ENCODE data around the gene GREB1L.

Gene GREB1L

GRCh38 chr18:21509062-21509461, 267.0 kb downstream of the GREB1L start:
- H3K4me3 ChIP-seq (ENCODE audit: low read depth, low read length), result no peak overlapping the region
- TF ChIP-seq, protein P1, sequence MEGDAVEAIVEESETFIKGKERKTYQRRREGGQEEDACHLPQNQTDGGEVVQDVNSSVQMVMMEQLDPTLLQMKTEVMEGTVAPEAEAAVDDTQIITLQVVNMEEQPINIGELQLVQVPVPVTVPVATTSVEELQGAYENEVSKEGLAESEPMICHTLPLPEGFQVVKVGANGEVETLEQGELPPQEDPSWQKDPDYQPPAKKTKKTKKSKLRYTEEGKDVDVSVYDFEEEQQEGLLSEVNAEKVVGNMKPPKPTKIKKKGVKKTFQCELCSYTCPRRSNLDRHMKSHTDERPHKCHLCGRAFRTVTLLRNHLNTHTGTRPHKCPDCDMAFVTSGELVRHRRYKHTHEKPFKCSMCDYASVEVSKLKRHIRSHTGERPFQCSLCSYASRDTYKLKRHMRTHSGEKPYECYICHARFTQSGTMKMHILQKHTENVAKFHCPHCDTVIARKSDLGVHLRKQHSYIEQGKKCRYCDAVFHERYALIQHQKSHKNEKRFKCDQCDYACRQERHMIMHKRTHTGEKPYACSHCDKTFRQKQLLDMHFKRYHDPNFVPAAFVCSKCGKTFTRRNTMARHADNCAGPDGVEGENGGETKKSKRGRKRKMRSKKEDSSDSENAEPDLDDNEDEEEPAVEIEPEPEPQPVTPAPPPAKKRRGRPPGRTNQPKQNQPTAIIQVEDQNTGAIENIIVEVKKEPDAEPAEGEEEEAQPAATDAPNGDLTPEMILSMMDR (IDR thresholded peaks at IDR 0.05; ENCODE audit: insufficient read depth, low read depth, low read length, missing control alignments), result no peak
- DNase-seq (ENCODE audit: low read depth), result no peak

DNA sequence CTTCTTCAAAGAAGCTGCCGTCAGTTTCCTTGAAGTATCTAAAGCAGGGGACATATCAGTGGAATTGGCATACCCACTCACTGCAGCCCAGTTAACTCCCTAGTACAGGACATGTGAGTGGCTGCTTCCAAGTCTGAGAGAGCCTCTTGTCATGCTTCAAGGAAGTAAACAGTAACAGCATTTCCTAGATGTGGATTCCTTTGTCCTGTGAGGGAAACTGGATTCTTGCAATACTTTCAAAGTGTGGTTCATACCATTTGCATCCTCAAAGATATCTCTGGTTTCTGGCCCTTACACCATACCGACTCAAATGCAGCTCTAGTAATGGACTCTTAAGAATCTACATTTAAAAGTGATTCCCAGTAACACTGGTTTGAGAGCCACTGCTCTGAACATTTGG, 271.3 kb downstream of the GREB1L start:
- TF ChIP-seq, protein P1 (IDR thresholded peaks at IDR 0.05; ENCODE audit: insufficient read depth, low read depth, low read length, missing control alignments), result no peak
- no peak for DNase-seq (ENCODE audit: low read depth)
- H3K4me3 ChIP-seq (ENCODE audit: low read depth, low read length), result no peak overlapping the region

GRCh38 chr18:21513741-21514140, 271.7 kb downstream of the GREB1L start:
- H3K4me3 ChIP-seq (ENCODE audit: low read depth, low read length), result no peak overlapping the region
- TF ChIP-seq, protein P1 (IDR thresholded peaks at IDR 0.05; ENCODE audit: insufficient read depth, low read depth, low read length, missing control alignments), result no peak
- DNase-seq (ENCODE audit: low read depth), result no peak

GRCh38 chr18:21522530-21522929, 280.5 kb downstream of the GREB1L start:
- TF ChIP-seq, protein P1 (IDR thresholded peaks at IDR 0.05; ENCODE audit: insufficient read depth, low read depth, low read length, missing control alignments), result no peak
- no peak for DNase-seq (ENCODE audit: low read depth)
- H3K4me3 ChIP-seq (ENCODE audit: low read depth, low read length), result no peak overlapping the region

DNA sequence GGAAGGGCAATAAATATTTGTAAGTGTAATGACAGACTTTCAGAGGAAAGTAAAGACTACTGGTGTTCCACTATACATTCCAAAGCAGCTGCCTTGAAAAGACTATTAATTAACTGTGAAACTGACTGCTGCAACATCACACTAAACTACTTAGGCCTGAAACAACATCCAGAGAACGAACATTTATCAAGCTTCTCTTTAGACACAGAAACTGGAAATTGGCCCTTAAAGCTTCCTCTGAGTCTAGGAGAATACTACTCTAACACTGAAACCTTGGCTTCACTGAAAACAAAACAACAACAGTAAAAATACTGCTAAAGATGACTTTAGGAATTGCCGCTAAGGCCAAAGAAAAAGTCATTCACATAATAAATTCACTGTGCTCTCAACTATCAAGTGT, 283.9 kb downstream of the GREB1L start:
- H3K4me3 ChIP-seq (ENCODE audit: low read depth, low read length), result no peak overlapping the region
- no peak for DNase-seq (ENCODE audit: low read depth)
- TF ChIP-seq, protein P1 (IDR thresholded peaks at IDR 0.05; ENCODE audit: insufficient read depth, low read depth, low read length, missing control alignments), result no peak

GRCh38 chr18:21526463-21526862, 284.4 kb downstream of the GREB1L start:
- no peak overlapping the region for H3K4me3 ChIP-seq (ENCODE audit: low read depth, low read length)
- TF ChIP-seq, protein P1 (IDR thresholded peaks at IDR 0.05; ENCODE audit: insufficient read depth, low read depth, low read length, missing control alignments), result no peak
- no peak for DNase-seq (ENCODE audit: low read depth)

- DNase-seq (ENCODE audit: low read depth), result no peak
- H3K4me3 ChIP-seq (ENCODE audit: low read depth, low read length), result no peak overlapping the region
- TF ChIP-seq, protein P1 (IDR thresholded peaks at IDR 0.05; ENCODE audit: insufficient read depth, low read depth, low read length, missing control alignments), result no peak
Observed at GRCh38 chr18:21534327-21534726, 292.3 kb downstream of the GREB1L start.
